Naive thymus-derived CD4-positive, alpha-beta T cell (primary cell): ENCODE results near the gene PIP5K1B. TPM values are rescaled to one million over a fixed set of nuclear protein-coding genes. Genes with fewer than 3 reads are reported as not detected.

Experiments
- ATAC-seq: fragments of 150-1000 bp; cut with Tn5 transposase; 2 replicates; pipeline ENCODE4 v1.10.0; 2021; ENCODE audit warnings: mild to moderate bottlenecking, moderate library complexity
- CTCF ChIA-PET: fragments of 350-600 bp; sonication (Branson Sonifier 250); formaldehyde crosslinking; loops from one replicate; lab custom pipeline; 2021; ENCODE audit warnings: antibody characterized with exemption; lab: Charles Lee
- POLR2A ChIA-PET: fragments of 350-600 bp; sonication (Branson Sonifier 250); formaldehyde crosslinking; loops from one replicate; lab custom pipeline; 2021; ENCODE audit warnings: antibody characterized with exemption, inconsistent platforms; lab: Charles Lee
- DNase-seq, 9 donors: peaks; one replicate each; pipeline versions ENCODE4 v3.0.0 to v3.0.0-alpha.2; 2020 to 2022; ENCODE audit warnings: mixed read lengths in 1 of 9
- H3K27ac ChIP-seq: one replicate; pipeline ENCODE4 v1.7.0; 2013; ENCODE audit warnings: mild to moderate bottlenecking, low read depth, low read length, moderate library complexity
- H3K27me3 ChIP-seq, 2 donors: one replicate each; pipeline ENCODE4 v1.7.0; 2013; ENCODE audit warnings: low read length in 2 of 2, mild to moderate bottlenecking in 2 of 2, moderate library complexity in 2 of 2; ENCODE audit not compliant: control insufficient read depth in 2 of 2, insufficient read depth in 2 of 2
- H3K36me3 ChIP-seq, 3 experiments: 1 replicate in 2 of 3; 2 replicates in 1 of 3; pipeline ENCODE4 v1.7.0; 2013; ENCODE audit warnings: low read length in 3 of 3, mild to moderate bottlenecking in 3 of 3, moderate library complexity in 1 of 3; ENCODE audit not compliant: insufficient read depth in 3 of 3, control insufficient read depth in 2 of 3
- H3K4me1 ChIP-seq, 2 donors: one replicate each; pipeline ENCODE4 v1.7.0; 2013; ENCODE audit warnings: low read length in 2 of 2, mild to moderate bottlenecking in 2 of 2, moderate library complexity in 1 of 2; ENCODE audit not compliant: control insufficient read depth in 2 of 2, insufficient read depth in 2 of 2
- H3K4me3 ChIP-seq: 2 replicates; pipeline ENCODE4 v1.7.0; 2013; ENCODE audit warnings: mild to moderate bottlenecking, low read length
- H3K9me3 ChIP-seq, 3 experiments: 1 replicate in 2 of 3; 2 replicates in 1 of 3; pipeline ENCODE4 v1.7.0; 2013; ENCODE audit warnings: low read length in 3 of 3; ENCODE audit not compliant: control insufficient read depth in 2 of 3
- H3K27ac Mint-ChIP-seq, 9 donors: one replicate each; pipeline ENCODE4 v1.8.0; 2020 to 2022; ENCODE audit warnings: mixed read lengths in 9 of 9, mild to moderate bottlenecking in 8 of 9, moderate library complexity in 5 of 9, inconsistent platforms in 2 of 9
- H3K27me3 Mint-ChIP-seq, 5 donors: one replicate each; pipeline ENCODE4 v1.8.0; 2021 to 2022; ENCODE audit warnings: mixed read lengths in 5 of 5, mild to moderate bottlenecking in 1 of 5
- H3K36me3 Mint-ChIP-seq, 5 donors: one replicate each; pipeline ENCODE4 v1.8.0; 2020 to 2022; ENCODE audit warnings: mixed read lengths in 5 of 5, mild to moderate bottlenecking in 3 of 5, inconsistent platforms in 1 of 5
- H3K4me1 Mint-ChIP-seq, 7 donors: one replicate each; pipeline ENCODE4 v1.8.0; 2020 to 2022; ENCODE audit warnings: mixed read lengths in 7 of 7, mild to moderate bottlenecking in 3 of 7, inconsistent platforms in 1 of 7
- H3K4me3 Mint-ChIP-seq, 10 donors: one replicate each; pipeline ENCODE4 v1.8.0; 2020 to 2022; ENCODE audit warnings: mild to moderate bottlenecking in 10 of 10, mixed read lengths in 10 of 10, moderate library complexity in 6 of 10, inconsistent platforms in 2 of 10
- H3K9me3 Mint-ChIP-seq, 11 donors: one replicate each; pipeline ENCODE4 v1.8.0; 2020 to 2022; ENCODE audit warnings: mixed read lengths in 11 of 11, mild to moderate bottlenecking in 4 of 11, inconsistent platforms in 1 of 11, moderate library complexity in 1 of 11
- intact Hi-C, 2 donors: fragments of 100-400 bp; cut with micrococcal nuclease; formaldehyde crosslinking; loops; one replicate each; pipeline ENCODE4 v1.15.1; 2023
- polyA plus RNA-seq, 2 donors: library from polyadenylated mRNA; unstranded; fragments of 300-500 nt; fragmentation: Illumina TruSeq; gene quantifications; one replicate each; pipeline ENCODE4 v1.2.3, GENCODE V29; 2021
- total RNA-seq, 6 experiments: library from RNA in 5 of 6; stranded (reverse) in 5 of 6; gene quantifications; 1 replicate in 5 of 6; 2 replicates in 1 of 6; pipeline ENCODE4 v1.2.3 and lab custom pipeline; 2021 to 2026

Gene PIP5K1B
- total and polyA plus RNA-seq, 7 experiments from 2014 or later: 0.08 to 4.2 (median 0.54) TPM

GRCh38 chr9:68832861-68833518 lies 128.0 kb downstream of the PIP5K1B start:
- no peaks in the 10 kb centered on the region for H3K36me3 Mint-ChIP-seq
- ATAC-seq: no peak

GRCh38 chr9:68834931-68835520 lies 130.0 kb downstream of the PIP5K1B start:
- no peaks in the 10 kb centered on the region for H3K4me1 ChIP-seq
- ATAC-seq (no peak), DNase-seq (no peak)
- POLR2A ChIA-PET: no interaction called here
- H3K27me3 ChIP-seq: no peaks in the 10 kb centered on the region
- no peak overlapping the region for H3K4me3 ChIP-seq
- intact Hi-C loops: no loop called here
- CTCF ChIA-PET: no interaction called here
- H3K27ac ChIP-seq: no peak overlapping the region
- Mint-ChIP-seq H3K9me3 (no peaks in the 10 kb centered on the region), H3K36me3 (no peaks in the 10 kb centered on the region), H3K4me1 (peaks cover 0 to 3% (median 0%) of the 10 kb centered on the region in 7 donors), H3K27ac (no peak overlapping the region), H3K27me3 (peaks cover 0 to 4% (median 0%) of the 10 kb centered on the region in 5 donors), H3K4me3 (no peak overlapping the region)
- no peaks in the 10 kb centered on the region for H3K36me3 ChIP-seq
- no peaks in the 10 kb centered on the region for H3K9me3 ChIP-seq

More at GRCh38 chr9:68832861-68833518, 128.0 kb downstream of the PIP5K1B start:
- H3K27ac Mint-ChIP-seq: no peak overlapping the region
- Histone ChIP-seq H3K4me3 (no peak overlapping the region), H3K4me1 (no peaks in the 10 kb centered on the region), H3K27ac (no peak overlapping the region), H3K9me3 (no peaks in the 10 kb centered on the region), H3K27me3 (no peaks in the 10 kb centered on the region), H3K36me3 (no peaks in the 10 kb centered on the region)
- ChIA-PET POLR2A (interaction anchor here (0.7 kb wide), 1 partner anchor 203 kb away, joined by 4 read pairs; no protein-coding TSS in a partner anchor), CTCF (interaction anchor here (0.6 kb wide), 1 partner anchor 52 kb away, joined by 3 read pairs; no protein-coding TSS in a partner anchor)
- H3K4me1 Mint-ChIP-seq: no peaks in the 10 kb centered on the region
- H3K9me3 Mint-ChIP-seq: no peaks in the 10 kb centered on the region
- H3K4me3 Mint-ChIP-seq: no peak overlapping the region
- intact Hi-C loops: no loop called here
- peaks cover 0 to 4% (median 0%) of the 10 kb centered on the region in 5 donors for H3K27me3 Mint-ChIP-seq
- no peak for DNase-seq

DNA sequence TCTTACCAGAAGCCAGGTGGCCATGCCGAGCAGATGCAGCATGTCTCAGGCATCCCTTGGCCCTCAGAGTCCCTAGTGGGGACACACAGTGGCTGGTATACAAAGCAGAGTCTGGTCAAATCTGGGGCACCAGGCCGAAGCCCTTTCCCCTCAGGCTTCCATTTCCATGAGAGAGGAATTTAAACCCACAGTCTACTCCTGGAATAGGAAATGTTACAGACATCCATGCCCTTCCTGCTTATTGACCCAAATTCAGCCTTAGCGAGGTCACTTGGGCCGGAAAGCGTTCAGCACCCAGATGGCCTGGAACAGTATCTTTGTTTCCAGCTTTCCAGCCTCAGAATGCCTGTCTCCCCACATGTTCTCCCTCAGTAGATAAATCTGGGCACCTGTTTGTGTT lies 131.7 kb downstream of the PIP5K1B start:
- ChIA-PET CTCF (no interaction called here), POLR2A (no interaction called here)
- Histone ChIP-seq H3K27me3 (no peaks in the 10 kb centered on the region), H3K36me3 (no peaks in the 10 kb centered on the region), H3K9me3 (no peaks in the 10 kb centered on the region), H3K4me3 (no peak overlapping the region), H3K4me1 (no peaks in the 10 kb centered on the region), H3K27ac (no peak overlapping the region)
- ATAC-seq (no peak), DNase-seq (no peak)
- intact Hi-C loops: no loop called here
- no peak overlapping the region for H3K4me3 Mint-ChIP-seq
- H3K27me3 Mint-ChIP-seq: peaks cover 0 to 7% (median 0%) of the 10 kb centered on the region in 5 donors
- no peaks in the 10 kb centered on the region for H3K36me3 Mint-ChIP-seq
- H3K27ac Mint-ChIP-seq: no peak overlapping the region
- H3K9me3 Mint-ChIP-seq: no peaks in the 10 kb centered on the region
- peaks cover 0 to 3% (median 0%) of the 10 kb centered on the region in 7 donors for H3K4me1 Mint-ChIP-seq

- Histone ChIP-seq H3K27ac (no peak overlapping the region), H3K4me3 (no peak overlapping the region), H3K4me1 (no peaks in the 10 kb centered on the region), H3K36me3 (no peaks in the 10 kb centered on the region), H3K27me3 (no peaks in the 10 kb centered on the region), H3K9me3 (no peaks in the 10 kb centered on the region)
- Mint-ChIP-seq H3K36me3 (no peaks in the 10 kb centered on the region), H3K4me3 (no peak overlapping the region), H3K27ac (no peak overlapping the region), H3K9me3 (no peaks in the 10 kb centered on the region), H3K4me1 (peaks cover 0 to 3% (median 0%) of the 10 kb centered on the region in 7 donors), H3K27me3 (peaks cover 0 to 7% (median 0%) of the 10 kb centered on the region in 5 donors)
- CTCF ChIA-PET: no interaction called here
- DNase-seq: no peak
- intact Hi-C loops: no loop called here
- POLR2A ChIA-PET: interaction anchor here (0.6 kb wide), 1 partner anchor 43 kb away, joined by 3 read pairs; no protein-coding TSS in a partner anchor
- ATAC-seq: no peak
These were observed 133.2 kb downstream of the PIP5K1B start for GRCh38 chr9:68838245-68838644.

GRCh38 chr9:68841276-68842052 lies 136.4 kb downstream of the PIP5K1B start:
- no peak overlapping the region for H3K4me3 ChIP-seq
- POLR2A ChIA-PET: no interaction called here
- H3K4me1 Mint-ChIP-seq: peaks cover 0 to 14% (median 5%) of the 10 kb centered on the region in 7 donors
- no peak overlapping the region for H3K27ac Mint-ChIP-seq
- H3K36me3 ChIP-seq: no peaks in the 10 kb centered on the region
- CTCF ChIA-PET: no interaction called here
- ATAC-seq (no peak), DNase-seq (no peak)
- no peak overlapping the region for H3K4me3 Mint-ChIP-seq
- H3K36me3 Mint-ChIP-seq: no peaks in the 10 kb centered on the region
- no peak overlapping the region for H3K27ac ChIP-seq
- H3K27me3 ChIP-seq: no peaks in the 10 kb centered on the region
- H3K27me3 Mint-ChIP-seq: peaks cover 0 to 7% (median 0%) of the 10 kb centered on the region in 5 donors
- intact Hi-C loops: no loop called here
- H3K9me3 ChIP-seq: no peaks in the 10 kb centered on the region
- H3K9me3 Mint-ChIP-seq: peaks cover 0 to 6% (median 0%) of the 10 kb centered on the region in 11 donors
- no peaks in the 10 kb centered on the region for H3K4me1 ChIP-seq

- no peak overlapping the region for H3K27ac ChIP-seq
- no peaks in the 10 kb centered on the region for H3K27me3 ChIP-seq
- DNase-seq (no peak), ATAC-seq (no peak)
- POLR2A ChIA-PET: no interaction called here
- no peak overlapping the region for H3K4me3 Mint-ChIP-seq
- no peak overlapping the region for H3K4me3 ChIP-seq
- intact Hi-C loops: no loop called here
- peaks cover 0 to 14% (median 5%) of the 10 kb centered on the region in 7 donors for H3K4me1 Mint-ChIP-seq
- peaks cover 0 to 6% (median 0%) of the 10 kb centered on the region in 11 donors for H3K9me3 Mint-ChIP-seq
- H3K36me3 Mint-ChIP-seq: no peaks in the 10 kb centered on the region
- no peaks in the 10 kb centered on the region for H3K9me3 ChIP-seq
- H3K4me1 ChIP-seq: no peaks in the 10 kb centered on the region
- CTCF ChIA-PET: no interaction called here
- peaks cover 0 to 7% (median 0%) of the 10 kb centered on the region in 5 donors for H3K27me3 Mint-ChIP-seq
- no peaks in the 10 kb centered on the region for H3K36me3 ChIP-seq
- no peak overlapping the region for H3K27ac Mint-ChIP-seq
These were observed 137.5 kb downstream of the PIP5K1B start for GRCh38 chr9:68842568-68842967.
